NAMALWA (cell line): ENCODE results near the gene CCNG2.

Experiments
- DNase-seq: peaks from one replicate; pipeline ENCODE4 v3.0.0-alpha.2; 2015; ENCODE audit warnings: low spot score

The CCNG2 gene

GRCh38 chr4:77156912-77157858, at the start of gene CCNG2:
TSS of gene CCNG2 (plus strand) at chr4:77157207. CDS start at chr4:77158533, 1,326 bp downstream.
- DNase-seq, result peak; percentile 93

- DNase-seq, result no peak
Measured at GRCh38 chr4:77110730-77111129, 46.3 kb upstream of the CCNG2 start.

- DNase-seq, result no peak
Measured at GRCh38 chr4:77113069-77113468, 43.9 kb upstream of the CCNG2 start.

GRCh38 chr4:77117721-77118120, 39.3 kb upstream of the CCNG2 start:
- no peak for DNase-seq

- no peak for DNase-seq
Measured at GRCh38 chr4:77120886-77121508, 36.0 kb upstream of the CCNG2 start.

GRCh38 chr4:77121736-77122240, 35.2 kb upstream of the CCNG2 start:
- DNase-seq, result no peak

- DNase-seq, result no peak
Measured at GRCh38 chr4:77122656-77123055, 34.4 kb upstream of the CCNG2 start.

- no peak for DNase-seq
Measured at GRCh38 chr4:77123411-77123810, 33.6 kb upstream of the CCNG2 start.

- DNase-seq, result no peak
Measured at GRCh38 chr4:77124576-77124975, 32.4 kb upstream of the CCNG2 start.

- DNase-seq, result no peak
Measured at GRCh38 chr4:77125961-77126360, 31.0 kb upstream of the CCNG2 start.

- DNase-seq, result peak; percentile 81
Measured at GRCh38 chr4:77126809-77127208, 30.2 kb upstream of the CCNG2 start.

GRCh38 chr4:77127215-77127614, 29.8 kb upstream of the CCNG2 start:
- DNase-seq, result no peak

- no peak for DNase-seq
Measured at GRCh38 chr4:77127837-77128621, 29.0 kb upstream of the CCNG2 start.

GRCh38 chr4:77132652-77133312, 24.2 kb upstream of the CCNG2 start:
- no peak for DNase-seq

- DNase-seq, result peak; percentile 26
Measured at GRCh38 chr4:77137448-77137847, 19.6 kb upstream of the CCNG2 start.

GRCh38 chr4:77141964-77142645, 14.9 kb upstream of the CCNG2 start:
- DNase-seq, result no peak

- no peak for DNase-seq
Measured at GRCh38 chr4:77142646-77143028, 14.4 kb upstream of the CCNG2 start.

GRCh38 chr4:77143091-77143490, 13.9 kb upstream of the CCNG2 start:
- no peak for DNase-seq

- no peak for DNase-seq
Measured at GRCh38 chr4:77145842-77146185, 11.2 kb upstream of the CCNG2 start.

- DNase-seq, result no peak
Measured at GRCh38 chr4:77146186-77147078, 10.6 kb upstream of the CCNG2 start.
